ELR (cell line): ENCODE data around the gene ATP5ME.
A peak's percentile ranks its signal among the peaks of the same experiment; 100 is the strongest.
"Not testable (repeated sequence)": the region's sequence is repeated elsewhere in the genome, so short reads cannot be mapped to it uniquely, and the experiment has no call there.

Experiments used
- DNase-seq: peaks from one replicate; pipeline ENCODE4 v3.0.0-alpha.2; 2015; ENCODE audit warnings: low read depth

Gene ATP5ME

GRCh38 chr4:683982-684622 is 10.0 kb upstream of the ATP5ME start:
- peak; percentile 69 for DNase-seq

GRCh38 chr4:683247-683897 is 9.3 kb upstream of the ATP5ME start:
- DNase-seq: no peak

- DNase-seq: no peak
Measured at GRCh38 chr4:682490-683172, 8.6 kb upstream of the ATP5ME start.

GRCh38 chr4:681736-682451 is 7.8 kb upstream of the ATP5ME start:
- DNase-seq: no peak

- DNase-seq: peak; percentile 58
Measured at GRCh38 chr4:680928-681645, 7.0 kb upstream of the ATP5ME start.

- peak; percentile 42 for DNase-seq
Measured at GRCh38 chr4:680551-680927, 6.5 kb upstream of the ATP5ME start.

- no peak for DNase-seq
Measured at GRCh38 chr4:680091-680490, 6.0 kb upstream of the ATP5ME start.

GRCh38 chr4:679629-680028 is 5.6 kb upstream of the ATP5ME start:
- DNase-seq: no peak

- no peak for DNase-seq
Measured at GRCh38 chr4:679104-679481, 5.0 kb upstream of the ATP5ME start.

GRCh38 chr4:678331-679103 is 4.4 kb upstream of the ATP5ME start:
- no peak for DNase-seq

GRCh38 chr4:677431-678293 is 3.6 kb upstream of the ATP5ME start:
- DNase-seq: no peak

- DNase-seq: no peak
Measured at GRCh38 chr4:676871-677235, 2.8 kb upstream of the ATP5ME start.

- no peak for DNase-seq
Measured at GRCh38 chr4:675980-676870, 2.1 kb upstream of the ATP5ME start.

GRCh38 chr4:675036-675882 is 1.2 kb upstream of the ATP5ME start:
- no peak for DNase-seq

GRCh38 chr4:673349-674091 is 556 bp downstream of the ATP5ME start:
- DNase-seq: peak; percentile 35

- no peak for DNase-seq
Measured at GRCh38 chr4:671769-672168, 2.3 kb downstream of the ATP5ME start.

GRCh38 chr4:669806-670559 is 4.1 kb downstream of the ATP5ME start:
- DNase-seq: not testable (repeated sequence)
